NB4 (cell line): Measurements from ENCODE around the gene STOML1.

Experiments
- DNase-seq: peaks from one replicate; pipeline ENCODE4 v3.0.0; 2010; ENCODE audit warnings: low read depth
- H3K4me3 ChIP-seq: one replicate; pipeline ENCODE4 v1.5.1; 2011; ENCODE audit warnings: mild to moderate bottlenecking, low read depth, low read length, moderate library complexity
- MYC ChIP-seq: IDR thresholded peaks from 2 replicates; pipeline ENCODE4 v1.6.1; 2011; ENCODE audit warnings: low read depth, low read length
- POLR2A ChIP-seq: IDR thresholded peaks from 2 replicates; pipeline ENCODE4 v1.6.1; 2011; ENCODE audit warnings: mild to moderate bottlenecking; ENCODE audit not compliant: insufficient read length; ENCODE audit errors: extremely low read depth
- TF ChIP-seq, protein P1 (sequence below): IDR thresholded peaks from one replicate; pipeline ENCODE4 v1.5.1; 2012; ENCODE audit warnings: low read depth, low read length
- TF ChIP-seq, protein P2 (sequence below): IDR thresholded peaks from 2 replicates; pipeline ENCODE4 v1.6.1; 2011; ENCODE audit warnings: low read depth, low read length

The STOML1 gene

DNA sequence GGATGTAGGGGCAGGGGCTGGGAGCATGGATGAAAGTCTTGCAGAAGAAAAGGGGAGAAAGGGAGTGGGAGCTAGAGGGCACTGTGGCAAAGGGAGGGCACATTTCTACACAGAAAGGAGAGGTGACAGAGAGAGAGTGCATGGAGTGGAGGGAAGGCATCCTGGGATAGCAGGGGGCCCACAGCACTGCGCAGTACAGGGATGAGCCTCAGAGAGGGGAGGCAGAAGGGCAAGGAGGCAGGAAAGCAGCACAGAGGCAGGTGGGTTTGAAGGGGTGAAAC, 5.4 kb downstream of the STOML1 start:
- DNase-seq = no peak
- no peak for TF ChIP-seq POLR2A
- TF ChIP-seq MYC = no peak; the same call in 1 of the 2 replicates
- TF ChIP-seq, protein P1, sequence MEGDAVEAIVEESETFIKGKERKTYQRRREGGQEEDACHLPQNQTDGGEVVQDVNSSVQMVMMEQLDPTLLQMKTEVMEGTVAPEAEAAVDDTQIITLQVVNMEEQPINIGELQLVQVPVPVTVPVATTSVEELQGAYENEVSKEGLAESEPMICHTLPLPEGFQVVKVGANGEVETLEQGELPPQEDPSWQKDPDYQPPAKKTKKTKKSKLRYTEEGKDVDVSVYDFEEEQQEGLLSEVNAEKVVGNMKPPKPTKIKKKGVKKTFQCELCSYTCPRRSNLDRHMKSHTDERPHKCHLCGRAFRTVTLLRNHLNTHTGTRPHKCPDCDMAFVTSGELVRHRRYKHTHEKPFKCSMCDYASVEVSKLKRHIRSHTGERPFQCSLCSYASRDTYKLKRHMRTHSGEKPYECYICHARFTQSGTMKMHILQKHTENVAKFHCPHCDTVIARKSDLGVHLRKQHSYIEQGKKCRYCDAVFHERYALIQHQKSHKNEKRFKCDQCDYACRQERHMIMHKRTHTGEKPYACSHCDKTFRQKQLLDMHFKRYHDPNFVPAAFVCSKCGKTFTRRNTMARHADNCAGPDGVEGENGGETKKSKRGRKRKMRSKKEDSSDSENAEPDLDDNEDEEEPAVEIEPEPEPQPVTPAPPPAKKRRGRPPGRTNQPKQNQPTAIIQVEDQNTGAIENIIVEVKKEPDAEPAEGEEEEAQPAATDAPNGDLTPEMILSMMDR = no peak
- TF ChIP-seq, protein P2, sequence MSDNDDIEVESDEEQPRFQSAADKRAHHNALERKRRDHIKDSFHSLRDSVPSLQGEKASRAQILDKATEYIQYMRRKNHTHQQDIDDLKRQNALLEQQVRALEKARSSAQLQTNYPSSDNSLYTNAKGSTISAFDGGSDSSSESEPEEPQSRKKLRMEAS = no peak

DNA sequence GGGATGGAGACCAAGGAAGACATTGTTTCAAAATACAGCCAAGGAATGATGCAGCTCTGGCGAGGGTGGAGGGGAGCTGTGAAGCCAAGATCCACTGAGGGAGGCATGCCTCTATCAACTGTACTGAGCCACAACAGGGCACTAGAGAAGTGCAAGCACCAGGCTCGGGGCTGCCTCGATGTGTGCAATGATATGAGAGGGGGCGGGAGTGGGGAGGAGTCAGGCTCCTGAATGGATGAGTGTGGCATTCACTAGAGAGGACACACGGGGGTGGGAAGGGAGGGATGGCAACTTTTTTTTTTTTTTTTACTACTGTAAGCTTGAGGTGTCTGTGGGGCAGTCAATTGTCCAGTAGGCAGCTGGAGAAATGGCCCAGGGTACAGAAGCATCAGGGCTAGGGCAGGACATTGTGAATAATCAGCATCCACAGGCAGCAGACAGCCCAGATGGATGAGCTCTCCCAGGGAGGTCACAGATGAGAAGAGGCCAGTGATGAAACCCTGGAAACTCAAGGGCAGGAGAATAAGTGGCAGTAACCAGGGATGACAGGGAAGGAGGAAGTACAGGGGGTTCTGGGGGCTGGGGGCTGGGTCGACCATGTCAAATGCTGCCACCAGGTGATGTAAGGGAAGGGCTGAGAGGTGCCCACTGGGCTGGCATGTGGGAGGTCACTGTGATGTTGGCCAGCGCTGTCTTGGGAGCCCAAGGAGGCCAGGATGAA, 5.9 kb downstream of the STOML1 start:
- TF ChIP-seq, protein P1 = no peak
- TF ChIP-seq POLR2A (no peak), MYC (no peak)
- TF ChIP-seq, protein P2 = no peak
- H3K4me3 ChIP-seq = no peak overlapping the region
- no peak for DNase-seq

More for the DNA sequence above, 5.4 kb downstream of the STOML1 start:
- no peak overlapping the region for H3K4me3 ChIP-seq

DNA sequence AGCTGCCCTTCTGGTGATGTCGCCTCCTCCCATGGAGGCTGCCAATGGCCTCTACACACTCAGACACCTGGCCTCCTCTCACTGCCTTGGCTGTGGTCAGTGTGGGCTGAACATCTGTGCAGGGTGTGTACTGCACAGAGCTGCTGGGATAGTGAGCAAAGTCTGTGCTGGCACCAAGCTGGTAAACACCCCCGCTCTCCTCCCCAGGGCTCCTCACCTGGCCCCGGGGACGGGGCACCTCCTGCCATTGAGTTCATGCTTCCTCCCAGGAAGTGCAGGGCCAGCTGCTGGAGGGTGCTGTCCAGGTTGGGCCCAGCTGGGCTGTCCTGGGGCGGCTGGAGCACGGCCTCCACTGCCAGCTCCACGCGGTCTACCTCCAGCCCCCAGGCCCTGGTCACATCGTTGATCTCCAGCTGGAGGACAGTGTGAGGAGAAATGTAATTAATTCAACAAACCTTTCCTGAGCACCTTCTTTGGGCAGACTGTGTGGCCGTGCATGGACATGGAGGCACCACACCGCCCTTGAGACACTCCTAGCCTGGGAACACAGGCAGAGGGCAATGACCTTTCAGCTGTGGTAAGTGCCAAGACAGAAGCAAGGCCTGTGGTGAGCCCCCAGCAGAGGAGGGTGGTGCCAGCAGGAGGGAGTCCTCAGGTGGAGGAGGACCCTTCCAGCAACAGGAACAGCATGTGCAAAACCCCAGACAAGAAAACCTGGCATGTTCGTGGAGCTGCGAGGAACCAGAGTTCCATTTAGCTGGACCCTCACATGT, 6.8 kb downstream of the STOML1 start:
- no peak overlapping the region for H3K4me3 ChIP-seq
- DNase-seq = no peak
- TF ChIP-seq, protein P1 = no peak
- no peak for TF ChIP-seq POLR2A
- TF ChIP-seq, protein P2 = no peak
- TF ChIP-seq MYC = no peak

DNA sequence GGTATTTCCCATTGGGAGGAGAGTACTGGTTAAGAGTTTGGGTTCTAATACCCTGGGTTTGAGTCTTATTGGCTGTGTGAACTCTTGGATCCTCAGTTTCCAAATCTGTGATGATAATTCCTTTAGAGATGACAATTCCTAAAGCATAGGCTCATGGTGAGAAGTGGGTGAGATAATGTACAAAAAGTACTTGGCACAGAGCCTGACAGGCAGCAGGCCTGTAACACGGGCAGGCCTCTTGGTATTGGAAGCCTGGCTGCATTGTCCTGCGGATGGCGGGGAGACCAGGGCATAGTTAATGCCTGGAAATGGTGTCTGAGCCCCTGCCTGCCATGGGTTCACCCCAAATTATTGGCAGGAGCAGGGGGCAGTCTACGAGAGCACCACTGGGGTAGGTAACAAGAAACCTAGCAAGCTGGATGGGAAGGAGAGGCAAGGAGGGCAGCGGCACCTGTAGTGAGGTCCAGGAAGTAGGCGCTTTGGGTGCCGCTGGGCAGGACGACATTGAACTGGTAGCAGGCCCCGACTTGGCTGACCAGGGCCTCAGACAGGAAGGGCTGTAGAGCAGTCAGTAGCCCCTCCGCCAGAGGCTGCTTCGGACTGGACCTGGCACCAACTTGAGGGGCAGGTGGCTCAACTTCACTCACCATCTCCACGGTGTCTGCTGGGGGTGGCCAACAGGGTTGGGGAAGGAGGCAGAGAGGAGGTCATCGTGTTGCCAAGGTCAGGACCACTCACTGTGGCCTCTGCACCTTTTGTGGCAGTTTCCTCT, 7.7 kb downstream of the STOML1 start:
- TF ChIP-seq, protein P2 = no peak
- TF ChIP-seq MYC = no peak
- TF ChIP-seq, protein P1 = no peak
- no peak for TF ChIP-seq POLR2A
- DNase-seq = no peak
- no peak overlapping the region for H3K4me3 ChIP-seq

DNA sequence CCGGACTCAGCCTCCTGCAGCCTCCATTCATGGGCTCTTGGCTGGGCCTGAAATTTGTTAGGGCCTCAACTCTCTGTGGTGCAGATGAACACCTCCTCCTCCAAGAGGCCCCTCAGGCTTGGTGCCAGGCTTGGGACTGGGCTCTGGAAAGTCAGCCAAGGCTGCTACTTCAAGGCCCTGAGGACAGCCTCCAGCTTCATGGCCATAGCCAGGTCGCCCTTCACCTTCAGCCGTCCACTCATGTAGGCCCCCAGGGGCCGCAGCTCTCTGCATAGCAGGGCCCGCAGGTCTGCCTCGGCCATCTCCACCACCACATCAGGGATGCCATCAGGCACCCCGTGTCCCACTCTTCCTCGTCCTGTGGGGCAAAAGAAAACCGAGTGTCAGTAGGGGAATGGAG, 8.3 kb downstream of the STOML1 start:
- TF ChIP-seq, protein P1 = no peak
- TF ChIP-seq POLR2A (no peak), MYC (no peak)
- TF ChIP-seq, protein P2 = no peak
- H3K4me3 ChIP-seq = no peak overlapping the region
- no peak for DNase-seq
